ENCODE measurements around the gene PTPN7. TPM values are rescaled to one million over a fixed set of nuclear protein-coding genes. Genes with fewer than 3 reads are reported as not detected.
"Not testable (repeated sequence)": the region's sequence is repeated elsewhere in the genome, so short reads cannot be mapped to it uniquely, and the experiment has no call there.

The PTPN7 gene
- total and polyA plus RNA-seq, 2 donors (not counting 3 experiments of a cell fraction or from before 2014, with no cell fraction given) = 0.86 to 1.8 TPM

- Histone ChIP-seq H3K9ac (replicated peaks; ENCODE audit: extremely low read depth, insufficient read depth, low read length) (no peak overlapping the region), H3K36me3 (ENCODE audit: control insufficient read depth in 2 of 2, extremely low read depth in 1 of 2, insufficient read depth in 2 of 2, low read length in 2 of 2) (no peaks in the 10 kb centered on the region), H4K20me1 (replicated peaks; ENCODE audit: control insufficient read depth, extremely low read depth, insufficient read depth, low read length) (no peaks in the 10 kb centered on the region), H3K4me1 (ENCODE audit: control insufficient read depth, extremely low read depth, insufficient read depth, low read length) (no peaks in the 10 kb centered on the region), H3K9me1 (replicated peaks; ENCODE audit: control insufficient read depth, extremely low read depth, insufficient read depth, low read length) (no peaks in the 10 kb centered on the region), H3K79me2 (ENCODE audit: control insufficient read depth, insufficient read depth, low read length) (no peaks in the 10 kb centered on the region), H3K27ac (ENCODE audit: insufficient read depth, low read depth, low read length) (no peak overlapping the region), H3K27me3 (ENCODE audit: control insufficient read depth in 2 of 2, insufficient read depth in 2 of 2, low read length in 2 of 2) (no peaks in the 10 kb centered on the region), H3K4me2 (ENCODE audit: insufficient read depth, low read length) (no peak overlapping the region), H3K9me3 (replicated peaks; ENCODE audit: control insufficient read depth, insufficient read depth, low read length) (no peaks in the 10 kb centered on the region), H2AFZ (ENCODE audit: low read depth, low read length) (no peak overlapping the region), H3K4me3 (replicated peaks in 1 of 3; ENCODE audit: insufficient read depth in 1 of 3, low read depth in 1 of 3, low read length in 3 of 3) (no peak overlapping the region)
- no peak for TF ChIP-seq FOS (IDR thresholded peaks at IDR 0.05; ENCODE audit: borderline replicate concordance, insufficient read depth, low read length)
- dilution Hi-C loops (cut with MboI; ENCODE audit: extremely low pct_ligation_motif_present, low sequenced_read_pairs) = no loop called here
- ChIA-PET POLR2A (no interaction called here), CTCF (no interaction called here)
- FAIRE-seq (no peak), DNase-seq (ENCODE audit: low read depth, low spot score) (no peak)
- no TSS peak for BruUV-seq (replicated peaks)
- intact Hi-C loops (cut with micrococcal nuclease) = no loop called here
Observed at GRCh38 chr1:202168861-202169260, 8.5 kb upstream of the PTPN7 start.

- Histone ChIP-seq H3K9me1 (replicated peaks; ENCODE audit: control insufficient read depth, extremely low read depth, insufficient read depth, low read length) (no peaks in the 10 kb centered on the region), H2AFZ (ENCODE audit: low read depth, low read length) (no peak overlapping the region), H3K36me3 (ENCODE audit: control insufficient read depth in 2 of 2, extremely low read depth in 1 of 2, insufficient read depth in 2 of 2, low read length in 2 of 2) (no peaks in the 10 kb centered on the region), H3K27ac (ENCODE audit: insufficient read depth, low read depth, low read length) (no peak overlapping the region), H3K4me2 (ENCODE audit: insufficient read depth, low read length) (no peak overlapping the region), H3K79me2 (ENCODE audit: control insufficient read depth, insufficient read depth, low read length) (no peaks in the 10 kb centered on the region), H4K20me1 (replicated peaks; ENCODE audit: control insufficient read depth, extremely low read depth, insufficient read depth, low read length) (no peaks in the 10 kb centered on the region), H3K9me3 (replicated peaks; ENCODE audit: control insufficient read depth, insufficient read depth, low read length) (no peaks in the 10 kb centered on the region), H3K27me3 (ENCODE audit: control insufficient read depth in 2 of 2, insufficient read depth in 2 of 2, low read length in 2 of 2) (no peaks in the 10 kb centered on the region), H3K4me3 (replicated peaks in 1 of 3; ENCODE audit: insufficient read depth in 1 of 3, low read depth in 1 of 3, low read length in 3 of 3) (no peak overlapping the region), H3K9ac (replicated peaks; ENCODE audit: extremely low read depth, insufficient read depth, low read length) (no peak overlapping the region), H3K4me1 (ENCODE audit: control insufficient read depth, extremely low read depth, insufficient read depth, low read length) (no peaks in the 10 kb centered on the region)
- dilution Hi-C loops (cut with MboI; ENCODE audit: extremely low pct_ligation_motif_present, low sequenced_read_pairs) = no loop called here
- POLR2A ChIA-PET = no interaction called here
- DNase-seq (ENCODE audit: low read depth, low spot score) = peak; percentile 24
- no peak for TF ChIP-seq CTCF (IDR thresholded peaks at IDR 0.05; ENCODE audit: extremely low read depth in 1 of 2, insufficient read depth in 1 of 2, low read depth in 1 of 2, low read length in 2 of 2)
- TF ChIP-seq FOS (IDR thresholded peaks at IDR 0.05; ENCODE audit: borderline replicate concordance, insufficient read depth, low read length) = no peak
- TF ChIP-seq POLR2A (IDR thresholded peaks at IDR 0.05; ENCODE audit: low read depth, low read length) = no peak
- no peak for TF ChIP-seq POLR2AphosphoS5 (IDR thresholded peaks at IDR 0.05; ENCODE audit: insufficient read depth, low read depth, low read length)
- no peak for TF ChIP-seq JUN (IDR thresholded peaks at IDR 0.05; ENCODE audit: borderline replicate concordance, insufficient read depth, insufficient read length, low read depth)
- TF ChIP-seq MYC (IDR thresholded peaks at IDR 0.05; ENCODE audit: low read depth, low read length) = no peak
- no peak for TF ChIP-seq GATA2 (IDR thresholded peaks at IDR 0.05; ENCODE audit: insufficient read depth, insufficient read length, low read depth, low read length)
- TF ChIP-seq MAX (IDR thresholded peaks at IDR 0.05; ENCODE audit: insufficient read depth, insufficient read length) = no peak
- TF ChIP-seq EZH2 (IDR thresholded peaks at IDR 0.05; ENCODE audit: borderline replicate concordance, low read depth, low read length, severe bottlenecking) = no peak
- CTCF ChIA-PET = no interaction called here
- no peak for FAIRE-seq
- BruUV-seq (replicated peaks) = no TSS peak
- intact Hi-C loops (cut with micrococcal nuclease) = no loop called here
Observed at GRCh38 chr1:202167708-202168415, 7.5 kb upstream of the PTPN7 start.

GRCh38 chr1:202167054-202167453, 6.7 kb upstream of the PTPN7 start:
- H3K27me3 ChIP-seq (ENCODE audit: control insufficient read depth in 2 of 2, insufficient read depth in 2 of 2, low read length in 2 of 2); H3K9me1 ChIP-seq (replicated peaks; ENCODE audit: control insufficient read depth, extremely low read depth, insufficient read depth, low read length); H3K9ac ChIP-seq (replicated peaks; ENCODE audit: extremely low read depth, insufficient read depth, low read length); H3K9me3 ChIP-seq (replicated peaks; ENCODE audit: control insufficient read depth, insufficient read depth, low read length); H3K4me2 ChIP-seq (ENCODE audit: insufficient read depth, low read length); POLR2A ChIA-PET; H3K36me3 ChIP-seq (ENCODE audit: control insufficient read depth in 2 of 2, extremely low read depth in 1 of 2, insufficient read depth in 2 of 2, low read length in 2 of 2); H3K4me1 ChIP-seq (ENCODE audit: control insufficient read depth, extremely low read depth, insufficient read depth, low read length); DNase-seq (ENCODE audit: low read depth, low spot score); FAIRE-seq; BruUV-seq (replicated peaks); H2AFZ ChIP-seq (ENCODE audit: low read depth, low read length); intact Hi-C loops (cut with micrococcal nuclease); dilution Hi-C loops (cut with MboI; ENCODE audit: extremely low pct_ligation_motif_present, low sequenced_read_pairs); H3K27ac ChIP-seq (ENCODE audit: insufficient read depth, low read depth, low read length); H3K4me3 ChIP-seq (replicated peaks in 1 of 3; ENCODE audit: insufficient read depth in 1 of 3, low read depth in 1 of 3, low read length in 3 of 3); H3K79me2 ChIP-seq (ENCODE audit: control insufficient read depth, insufficient read depth, low read length); H4K20me1 ChIP-seq (replicated peaks; ENCODE audit: control insufficient read depth, extremely low read depth, insufficient read depth, low read length): not testable (repeated sequence)
- CTCF ChIA-PET = interaction anchor here (0.7 kb wide), 1 partner anchor 26 kb away, joined by 4 read pairs; no protein-coding TSS in a partner anchor

All from endothelial cell of umbilical vein (primary cell).